ENCODE data around the gene ABCB1.
"Not testable (repeated sequence)": the region's sequence is repeated elsewhere in the genome, so short reads cannot be mapped to it uniquely, and the experiment has no call there.

Gene ABCB1

DNA sequence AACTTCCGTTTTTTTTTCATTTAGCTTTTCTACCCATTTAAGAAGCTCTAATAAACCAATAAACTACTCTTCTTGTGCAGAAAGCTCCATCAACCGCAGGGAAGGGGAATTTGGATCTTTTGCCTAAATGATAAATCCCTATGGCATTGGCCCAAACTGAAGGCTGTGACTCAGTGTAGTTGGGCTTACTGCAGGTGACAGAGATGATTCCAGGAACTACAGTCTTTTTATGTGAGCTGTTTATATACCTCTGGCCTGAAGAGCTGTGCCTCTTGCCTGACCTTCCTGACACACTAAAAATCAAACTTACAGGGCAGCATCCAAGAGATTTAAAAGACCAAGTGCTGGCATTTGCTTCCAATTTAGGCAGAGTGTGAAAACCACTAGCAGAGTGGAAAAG is 25.2 kb downstream of the ABCB1 start:
- no peak for DNase-seq (ENCODE audit: low read depth in 2 of 2)

DNA sequence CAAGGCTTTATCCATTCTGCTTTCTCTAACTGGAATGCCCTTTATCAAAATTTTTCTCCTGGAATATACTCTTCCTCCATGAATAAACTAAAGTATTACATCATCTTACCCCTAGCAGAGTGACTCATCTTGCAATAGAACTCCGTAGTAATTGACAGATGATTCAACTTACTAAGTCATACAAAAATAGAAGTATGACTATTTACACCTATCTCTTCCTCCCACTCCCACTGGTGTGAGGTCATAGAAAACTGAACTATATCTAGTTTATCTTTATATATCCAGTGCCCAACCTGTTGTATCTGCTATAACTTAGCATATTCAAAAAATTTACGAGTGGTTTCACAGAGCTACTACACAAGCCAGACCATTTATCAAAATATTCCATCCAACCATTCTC is 26.1 kb downstream of the ABCB1 start:
- DNase-seq (ENCODE audit: low read depth in 2 of 2) = no peak

DNA sequence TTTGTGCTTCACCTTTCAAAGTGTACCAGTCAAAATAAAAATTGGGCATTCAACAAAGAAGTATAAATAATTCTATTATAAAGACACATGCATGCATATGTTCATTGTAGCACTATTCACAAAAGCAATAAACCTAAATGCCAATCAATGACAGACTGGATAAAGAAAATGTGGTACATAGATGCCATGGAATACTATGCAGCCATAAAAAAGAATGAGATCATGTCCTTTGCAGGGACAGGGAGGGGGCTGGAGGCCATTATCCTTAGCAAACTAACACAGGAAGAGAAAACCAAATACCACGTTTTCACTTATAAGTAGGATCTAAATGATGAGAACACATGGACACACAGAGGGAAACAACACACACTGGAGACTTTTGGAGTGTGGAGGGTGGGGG is 28.2 kb downstream of the ABCB1 start:
- DNase-seq (ENCODE audit: low read depth in 2 of 2) = not testable (repeated sequence)

DNA sequence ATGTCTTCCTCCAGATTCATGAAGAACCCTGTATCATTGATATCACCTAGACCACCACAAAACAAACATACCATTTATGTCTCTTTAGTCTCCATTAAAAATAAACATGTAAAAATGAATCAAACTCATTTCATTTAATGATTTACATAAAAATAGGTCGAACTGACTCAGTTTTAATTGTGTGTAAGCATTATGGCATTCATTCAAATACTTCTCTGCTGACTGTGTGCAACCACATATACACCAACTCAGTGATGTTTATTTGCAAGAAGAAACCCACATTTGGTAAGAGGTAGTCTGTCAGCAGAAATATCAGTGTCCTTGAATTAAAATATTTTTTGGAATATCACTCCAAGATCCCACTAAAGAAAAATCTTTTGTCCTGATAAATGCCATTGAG is 30.5 kb downstream of the ABCB1 start:
- no peak for DNase-seq (ENCODE audit: low read depth in 2 of 2)

DNA sequence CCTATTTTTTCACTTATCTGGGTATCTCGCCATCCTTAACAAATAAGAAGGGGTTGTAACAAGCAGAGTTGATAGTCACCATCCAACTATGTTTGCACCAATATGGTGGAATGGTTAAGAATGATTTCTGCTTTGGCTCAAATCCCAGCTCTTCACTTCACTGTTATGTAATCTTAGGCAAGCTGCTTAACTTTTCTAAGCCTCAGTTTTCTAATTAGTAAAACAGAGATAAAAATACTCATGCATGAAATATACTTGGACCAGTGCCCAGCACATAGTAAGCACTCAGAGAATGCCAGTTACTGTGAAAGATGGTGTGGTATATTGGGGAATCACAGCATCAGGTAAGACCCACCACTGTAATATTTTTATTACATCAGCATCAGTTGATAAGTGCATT is 33.6 kb downstream of the ABCB1 start:
- DNase-seq (ENCODE audit: low read depth in 2 of 2) = no peak

DNA sequence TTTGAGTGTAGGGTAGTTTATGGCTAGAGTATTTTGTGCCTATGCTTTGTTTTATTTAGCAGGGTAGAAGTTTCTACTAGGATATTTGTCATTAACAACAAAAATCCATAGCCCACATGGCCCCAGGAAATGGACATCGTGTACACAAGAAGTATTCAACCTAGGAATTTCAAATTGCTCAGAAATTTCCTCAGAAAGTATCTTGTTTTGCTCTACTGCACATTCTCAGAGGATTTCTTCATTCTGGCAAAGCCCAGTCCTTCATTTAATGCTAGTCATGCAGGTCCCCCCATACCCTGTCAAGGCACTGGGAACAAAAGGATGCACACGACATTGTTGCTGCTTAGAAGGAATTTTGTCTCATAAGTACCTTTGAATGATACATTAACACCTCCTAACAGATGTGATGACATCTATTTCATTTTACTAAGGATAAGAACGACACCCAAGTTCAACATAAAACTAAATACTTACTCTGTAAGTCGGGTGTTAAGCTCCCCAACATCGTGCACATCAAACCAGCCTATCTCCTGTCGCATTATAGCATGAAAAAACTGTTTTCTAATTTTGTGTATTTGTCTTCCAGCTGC is 34.3 kb downstream of the ABCB1 start:
- no peak for DNase-seq (ENCODE audit: low read depth in 2 of 2)

DNA sequence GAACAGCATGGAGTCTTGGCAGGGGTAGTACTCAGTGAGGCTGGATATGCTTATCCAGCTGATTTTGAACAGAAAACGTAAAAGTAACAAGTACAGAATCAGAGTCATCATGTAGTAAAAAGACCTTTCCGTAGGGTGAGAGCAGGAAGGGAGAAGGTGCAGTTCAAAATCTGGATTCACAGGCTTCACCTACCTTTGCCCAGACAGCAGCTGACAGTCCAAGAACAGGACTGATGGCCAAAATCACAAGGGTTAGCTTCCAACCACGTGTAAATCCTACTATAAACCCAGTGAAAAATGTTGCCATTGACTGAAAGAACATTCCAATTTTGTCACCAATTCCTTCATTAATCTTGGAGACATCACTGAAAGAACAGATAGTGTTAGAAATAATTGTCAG is 34.8 kb downstream of the ABCB1 start:
- DNase-seq (ENCODE audit: low read depth in 2 of 2) = no peak

DNA sequence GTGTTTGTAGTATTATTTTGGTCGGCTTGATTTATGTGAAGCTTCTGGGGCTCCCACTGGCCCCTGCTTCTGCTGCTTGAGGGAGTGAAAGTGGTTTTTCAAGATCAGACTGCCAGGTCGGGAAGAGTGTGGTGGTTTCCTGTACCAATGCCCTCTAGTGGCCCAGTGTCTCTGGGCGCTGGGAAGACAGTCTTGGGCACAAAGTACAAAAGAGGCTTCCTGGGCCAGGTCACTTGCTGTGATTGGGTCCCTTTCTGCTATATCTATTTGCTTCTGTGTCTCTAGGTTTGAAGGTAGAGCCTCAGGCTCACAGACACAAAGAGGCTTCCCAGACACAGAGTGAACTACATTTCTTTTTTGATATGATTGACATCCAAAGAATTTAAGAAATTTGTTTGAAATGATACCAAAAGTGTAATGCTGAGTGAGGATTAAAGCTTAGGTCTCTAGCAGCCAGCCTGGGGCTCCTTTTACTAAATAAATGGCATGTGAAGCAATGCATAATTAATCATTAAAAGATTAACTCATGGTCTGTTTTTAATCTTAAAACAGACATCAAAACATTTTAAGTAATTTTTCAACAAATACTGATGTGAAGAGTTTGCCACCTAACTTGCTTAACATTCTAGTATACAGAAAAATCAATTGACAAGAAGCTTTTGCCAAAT is 36.3 kb downstream of the ABCB1 start:
- DNase-seq (ENCODE audit: low read depth in 2 of 2) = no peak

DNA sequence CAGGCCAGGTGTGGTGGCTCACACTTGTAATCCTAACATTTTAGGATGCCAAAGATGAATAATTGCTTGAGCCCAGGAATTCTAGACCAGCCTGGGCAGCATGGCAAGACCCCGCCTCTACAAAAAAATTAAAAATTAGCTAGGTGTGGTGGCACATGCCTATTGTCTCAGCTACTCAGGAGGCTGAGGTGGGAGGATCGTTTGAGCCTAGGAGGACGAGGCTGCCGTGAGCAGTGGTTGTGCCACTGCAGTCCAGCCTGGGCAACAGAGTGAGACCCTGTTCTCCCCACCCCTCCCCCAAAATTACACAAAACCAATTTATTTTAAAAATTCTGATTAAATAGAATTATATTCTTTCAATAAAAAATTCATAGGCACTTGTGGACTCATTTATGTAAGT is 39.0 kb downstream of the ABCB1 start:
- no peak for DNase-seq (ENCODE audit: low read depth in 2 of 2)

DNA sequence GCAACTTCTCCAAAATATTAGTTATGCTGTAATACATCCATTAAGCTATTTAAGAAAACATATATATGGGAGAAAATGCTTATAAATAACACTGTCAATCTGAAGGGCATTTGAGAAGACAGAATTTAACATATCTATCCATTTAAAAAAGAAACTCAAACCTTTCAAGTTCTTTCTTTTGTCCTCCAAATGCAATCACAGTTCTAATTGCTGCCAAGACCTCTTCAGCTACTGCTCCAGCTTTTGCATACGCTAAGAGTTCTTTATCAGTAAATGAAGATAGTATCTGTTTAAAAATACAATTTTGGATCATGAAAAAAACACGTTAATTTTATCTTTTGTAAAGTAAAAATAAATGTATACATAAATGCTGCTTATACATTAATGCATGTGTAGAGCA is 39.6 kb downstream of the ABCB1 start:
- no peak for DNase-seq (ENCODE audit: low read depth in 2 of 2)

DNA sequence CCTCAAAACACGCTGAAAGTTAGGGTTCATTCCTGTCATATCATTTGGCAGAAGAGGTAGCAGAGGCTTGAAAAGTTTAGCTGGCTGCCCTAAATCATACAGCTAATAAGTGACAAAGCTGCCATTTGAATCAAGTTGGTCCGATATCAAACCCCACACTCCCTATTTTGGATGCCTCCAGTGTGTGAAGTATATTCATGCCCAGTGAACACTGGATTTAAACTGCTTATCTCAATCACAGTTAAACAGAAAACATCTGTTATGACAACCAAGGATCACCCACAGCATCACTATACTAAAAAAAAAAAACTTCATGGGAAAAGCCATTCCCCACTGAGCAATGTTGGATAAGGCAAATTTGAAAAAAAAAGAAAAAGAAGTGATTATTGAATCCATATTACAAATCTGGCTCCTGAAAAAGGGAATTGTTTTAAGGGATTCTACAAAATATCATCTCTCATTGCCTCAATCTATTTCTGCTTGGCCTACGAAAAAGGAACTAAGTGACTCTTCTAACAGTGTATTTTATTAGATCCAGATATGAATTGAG is 48.3 kb downstream of the ABCB1 start:
- no peak for DNase-seq (ENCODE audit: low read depth in 2 of 2)

DNA sequence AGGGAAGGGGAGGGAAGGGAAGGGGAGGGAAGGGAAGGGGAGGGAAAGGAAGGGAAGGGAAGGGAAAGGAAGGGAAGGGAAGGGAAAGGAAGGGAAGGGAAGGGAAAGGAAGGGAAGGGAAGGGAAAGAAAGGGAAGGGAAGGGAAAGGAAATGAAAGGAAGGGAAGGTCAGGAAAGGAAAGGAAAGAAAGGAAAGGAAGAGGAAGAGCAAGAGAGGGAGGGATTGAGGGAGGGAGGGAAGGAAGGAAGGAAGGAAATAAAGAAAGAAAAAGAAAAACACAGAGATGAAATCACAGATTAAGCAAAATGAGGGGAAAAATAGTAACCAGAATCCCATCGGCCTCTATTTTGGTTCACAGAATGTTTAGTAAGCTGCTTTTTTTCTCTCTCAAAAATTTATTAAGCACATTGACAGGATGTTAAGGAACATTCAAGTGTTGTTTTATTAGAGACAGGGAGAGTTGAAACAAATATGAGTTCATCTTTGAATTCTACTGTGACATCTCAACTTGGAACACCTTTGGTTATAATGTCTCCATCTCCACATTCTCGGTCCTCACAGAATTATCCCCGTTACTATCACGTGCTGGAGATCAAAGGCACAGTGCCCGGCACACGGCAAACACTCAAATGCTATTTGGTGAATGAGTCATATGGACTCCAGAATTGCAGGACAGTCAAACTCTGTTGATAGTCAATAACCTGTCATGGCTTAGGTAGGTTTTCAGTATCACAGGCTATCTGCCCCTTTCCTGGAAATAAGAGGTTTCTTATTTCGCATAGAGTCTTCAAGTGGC is 52.4 kb downstream of the ABCB1 start:
- no peak for DNase-seq (ENCODE audit: low read depth in 2 of 2)

DNA sequence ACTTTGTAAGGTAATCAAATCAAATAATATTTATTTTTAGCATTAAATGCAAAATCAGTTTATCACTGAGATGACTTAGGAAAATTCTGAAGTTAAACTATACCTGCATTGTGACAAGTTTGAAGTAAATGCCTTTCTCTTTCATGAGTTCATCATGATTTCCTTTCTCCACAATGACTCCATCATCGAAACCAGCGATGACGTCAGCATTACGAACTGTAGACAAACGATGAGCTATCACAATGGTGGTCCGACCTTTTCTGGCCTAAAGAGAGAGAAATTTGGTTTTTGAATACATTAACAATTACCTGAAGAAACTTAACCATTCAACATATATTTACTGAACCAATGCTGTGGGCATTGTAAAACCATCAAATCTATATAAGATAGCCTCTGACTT is 54.9 kb downstream of the ABCB1 start:
- no peak for DNase-seq (ENCODE audit: low read depth in 2 of 2)

DNA sequence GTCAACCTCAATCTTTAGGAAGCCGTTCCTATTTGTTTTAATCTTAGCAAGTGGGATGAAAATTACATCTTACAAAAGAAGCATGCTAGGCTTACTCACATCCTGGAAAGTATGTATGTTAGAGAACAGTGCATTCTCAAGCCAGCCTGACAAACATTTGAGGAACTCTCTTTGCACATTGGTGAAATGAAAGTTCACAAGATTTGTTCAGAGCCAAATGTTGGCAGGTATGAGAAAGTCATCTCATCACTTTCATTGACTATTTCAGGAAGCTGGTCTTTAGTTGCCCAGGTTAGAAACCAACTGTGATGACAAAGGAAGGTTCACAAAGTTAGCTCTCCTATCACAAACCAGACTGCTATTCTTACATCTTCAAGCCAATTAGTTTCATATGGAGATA is 57.1 kb downstream of the ABCB1 start:
- DNase-seq (ENCODE audit: low read depth in 2 of 2) = no peak

DNA sequence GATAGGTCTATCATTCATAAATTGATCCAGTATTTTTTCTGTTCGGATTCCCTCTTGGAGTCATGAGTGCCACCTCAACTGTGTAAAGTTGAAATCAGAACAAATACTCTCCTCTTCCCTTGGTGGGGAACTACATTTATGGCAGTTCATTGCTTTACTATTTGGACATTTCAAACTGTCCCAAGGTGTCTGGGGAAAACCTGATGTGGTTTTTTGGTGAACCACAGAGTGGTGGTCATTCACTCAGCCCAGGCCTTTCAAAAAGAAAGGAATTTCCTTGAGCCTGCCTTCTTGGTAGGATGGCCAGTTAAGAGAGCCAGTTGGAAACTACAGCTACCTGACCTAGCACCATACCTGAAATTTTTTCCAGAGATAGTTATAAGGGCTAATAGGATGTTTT is 59.0 kb downstream of the ABCB1 start:
- DNase-seq (ENCODE audit: low read depth in 2 of 2) = no peak

DNA sequence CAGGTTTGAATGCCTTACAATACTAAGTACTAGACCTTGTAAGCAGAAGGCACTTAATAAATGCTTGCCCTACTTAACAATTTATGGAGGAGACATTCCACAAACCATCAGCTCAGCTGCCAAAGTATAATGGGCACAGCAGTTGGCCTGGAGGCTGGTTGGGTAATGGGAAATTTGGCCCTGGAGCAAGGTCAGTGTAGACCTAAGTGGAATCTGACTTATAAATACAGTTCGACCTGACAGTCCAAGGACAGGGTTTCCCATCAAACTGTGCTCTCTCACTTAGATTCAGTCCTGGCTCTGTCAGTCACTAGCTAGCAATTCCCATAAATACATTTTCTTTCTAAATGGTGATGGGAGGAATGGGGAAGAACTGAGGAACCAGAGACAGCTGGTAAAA is 62.6 kb downstream of the ABCB1 start:
- no peak for DNase-seq (ENCODE audit: low read depth in 2 of 2)

DNA sequence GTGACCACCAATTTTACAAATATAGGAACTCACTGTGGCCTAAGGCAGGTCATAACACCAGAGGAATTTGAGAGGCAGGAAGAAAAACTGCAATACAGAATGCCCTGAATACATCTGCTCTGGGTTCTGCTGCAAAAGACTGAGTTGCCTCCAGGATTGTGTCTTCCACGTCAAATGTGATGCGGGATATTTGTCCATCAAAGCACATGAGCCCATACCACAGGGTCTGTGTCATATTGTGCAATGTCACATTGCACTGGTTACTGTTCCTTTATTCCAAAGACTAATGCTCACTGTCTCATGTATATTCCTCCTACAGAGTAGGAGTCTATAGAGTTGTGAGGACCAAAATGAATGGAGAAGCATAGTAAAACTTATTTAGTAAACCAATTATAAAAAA is 66.6 kb downstream of the ABCB1 start:
- DNase-seq (ENCODE audit: low read depth in 2 of 2) = no peak

DNA sequence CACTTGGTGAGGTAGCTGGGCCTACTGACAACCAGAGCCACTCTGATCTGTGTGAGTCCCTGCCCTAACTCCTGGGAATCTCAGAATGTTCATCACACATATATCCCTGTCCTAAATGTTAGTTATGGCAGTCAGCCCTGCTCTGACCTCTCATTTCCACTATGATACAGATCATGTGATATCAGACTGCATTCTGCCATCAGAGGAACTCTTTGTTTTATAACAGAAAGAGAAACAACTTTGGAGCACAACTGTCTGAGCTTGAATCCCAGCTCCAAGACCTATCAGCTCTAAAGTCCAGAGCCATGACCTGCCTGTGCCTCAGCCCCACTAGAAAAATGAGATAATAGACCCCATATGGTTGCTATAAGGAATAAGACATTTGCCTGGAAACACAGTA is 70.6 kb downstream of the ABCB1 start:
- no peak for DNase-seq (ENCODE audit: low read depth in 2 of 2)

DNA sequence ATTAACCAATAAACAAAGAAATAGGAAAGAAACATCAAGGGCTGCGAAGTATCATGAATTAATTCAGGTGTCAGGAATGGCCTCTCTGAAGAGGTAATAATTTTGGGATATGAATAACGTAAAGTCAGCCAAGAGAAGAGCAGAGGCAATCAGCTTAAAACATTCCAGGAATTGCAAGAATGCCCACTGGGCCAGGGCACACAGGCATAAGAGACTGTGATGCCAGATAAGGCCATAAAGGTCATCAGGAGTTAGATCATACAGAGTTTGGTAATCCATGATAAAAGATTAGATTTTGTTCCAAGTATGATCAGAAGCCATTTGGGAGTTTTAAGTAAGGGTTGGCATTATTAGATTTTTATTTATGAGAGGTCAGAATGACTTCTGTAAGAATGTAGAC is 72.0 kb downstream of the ABCB1 start:
- DNase-seq (ENCODE audit: low read depth in 2 of 2) = no peak

DNA sequence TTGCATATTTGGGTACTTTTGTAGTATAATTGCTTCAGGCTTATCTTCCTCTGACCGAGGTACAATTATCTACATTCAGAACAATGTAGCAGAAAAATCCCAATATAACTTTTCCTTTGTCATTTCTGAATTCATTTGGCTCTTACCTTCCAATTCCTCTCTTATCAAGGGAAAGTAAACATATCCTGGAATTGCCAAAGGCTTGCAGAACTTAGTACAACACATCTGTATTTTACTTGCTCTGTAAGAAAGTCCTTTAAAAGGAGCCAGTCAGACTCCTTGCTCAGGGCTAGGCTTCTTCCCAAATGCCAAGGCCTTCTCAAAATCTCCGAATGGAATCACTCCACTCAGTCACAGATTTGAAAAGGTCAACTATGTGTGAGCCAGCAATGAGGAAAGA is 81.9 kb downstream of the ABCB1 start:
- no peak for DNase-seq (ENCODE audit: low read depth in 2 of 2)

DNA sequence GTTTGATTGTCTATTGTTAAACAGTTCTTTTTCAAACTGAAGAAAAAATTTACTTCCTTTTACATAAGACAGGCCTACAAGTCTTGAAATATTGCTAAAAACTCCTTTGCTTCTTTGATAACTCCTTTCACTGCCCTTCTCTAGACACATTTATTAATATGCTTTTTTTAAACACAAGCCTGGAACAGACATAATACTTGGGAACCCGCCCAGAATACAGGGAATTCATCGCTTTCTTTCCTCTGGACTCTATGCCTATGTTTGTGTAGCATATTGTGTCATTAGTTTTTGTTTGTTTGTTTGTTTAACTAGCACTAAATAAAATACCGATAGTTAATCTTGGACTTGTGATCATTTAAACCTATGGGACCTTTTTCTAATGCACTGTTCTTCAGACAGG is 82.8 kb downstream of the ABCB1 start:
- no peak for DNase-seq (ENCODE audit: low read depth in 2 of 2)

DNA sequence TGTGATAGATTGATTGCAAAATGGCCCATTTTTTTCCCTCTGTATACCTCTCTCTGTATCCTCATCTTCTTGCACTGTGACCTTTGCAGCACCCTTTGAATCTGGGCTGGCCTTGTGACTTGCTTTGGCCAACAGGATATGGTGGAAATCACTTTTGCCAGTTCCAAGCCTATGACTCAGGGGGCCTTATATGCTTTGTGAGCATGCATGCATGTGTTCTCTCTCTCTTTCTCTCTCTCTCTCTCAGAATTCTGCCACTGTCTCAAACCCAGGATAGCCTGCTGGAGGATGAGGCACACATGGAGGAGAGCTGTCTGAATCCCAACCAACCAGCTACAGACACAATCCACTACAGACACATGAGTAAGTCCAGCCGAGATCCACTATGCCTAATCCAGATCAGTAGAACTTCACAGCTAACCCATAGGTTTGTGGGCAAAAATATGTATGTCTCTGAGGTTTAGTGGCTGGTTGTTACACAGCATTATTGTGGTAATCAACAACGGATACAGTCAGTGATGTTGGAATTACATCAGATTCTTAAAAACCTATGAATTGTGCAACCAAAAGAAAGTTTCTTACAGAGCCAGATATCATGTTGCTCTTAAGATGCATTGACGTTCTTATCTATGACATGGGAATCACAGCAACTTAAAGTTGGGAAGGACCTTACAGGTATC is 83.4 kb downstream of the ABCB1 start:
- no peak for DNase-seq (ENCODE audit: low read depth in 2 of 2)

Data from stimulated activated CD8-positive, alpha-beta memory T cell treated with anti-CD3 and anti-CD28 coated beads, Interleukin-2, amount 100 ng/mL, for 48 hours (primary cell).